D721Med (cell line): ENCODE results near the gene NTRK3.

Experiments used
- DNase-seq: peaks from one replicate; pipeline ENCODE4 v3.0.0; 2011; ENCODE audit warnings: low spot score; ENCODE audit not compliant: insufficient read length
- FAIRE-seq: peaks from 2 replicates; lab custom pipeline; 2011; peaks lifted over from hg19 to GRCh38; lab: Jason Lieb, UNC
- CTCF ChIP-seq: IDR thresholded peaks from 2 replicates; pipeline ENCODE4 v1.5.1; 2012; ENCODE audit warnings: mild to moderate bottlenecking, control low read depth; ENCODE audit not compliant: insufficient read depth; ENCODE audit errors: missing control alignments

NTRK3 gene

GRCh38 chr15:88061452-88061851 is 195.1 kb downstream of the NTRK3 start:
- no peak for TF ChIP-seq CTCF
- FAIRE-seq (no peak), DNase-seq (no peak)

GRCh38 chr15:88060383-88060782 is 196.2 kb downstream of the NTRK3 start:
- DNase-seq (no peak), FAIRE-seq (no peak)
- no peak for TF ChIP-seq CTCF

GRCh38 chr15:88057836-88058235 is 198.7 kb downstream of the NTRK3 start:
- no peak for DNase-seq
- FAIRE-seq: no peak
- no peak for TF ChIP-seq CTCF

GRCh38 chr15:88049506-88049905 is 207.0 kb downstream of the NTRK3 start:
- no peak for TF ChIP-seq CTCF
- FAIRE-seq: no peak

GRCh38 chr15:88048755-88049154 is 207.8 kb downstream of the NTRK3 start:
- no peak for TF ChIP-seq CTCF
- DNase-seq (no peak), FAIRE-seq (no peak)

More at GRCh38 chr15:88049506-88049905, 207.0 kb downstream of the NTRK3 start:
- no peak for DNase-seq

- FAIRE-seq (no peak), DNase-seq (no peak)
- TF ChIP-seq CTCF: no peak
These were observed 208.3 kb downstream of the NTRK3 start for GRCh38 chr15:88048237-88048636.

GRCh38 chr15:88046576-88047129 is 209.9 kb downstream of the NTRK3 start:
- FAIRE-seq: no peak
- no peak for DNase-seq
- no peak for TF ChIP-seq CTCF
